HL-60 (cell line): ENCODE results near the gene SH3TC2.

Experiments used
- CTCF ChIP-seq: IDR thresholded peaks from one replicate; pipeline ENCODE4 v1.5.1; 2011; ENCODE audit warnings: low read length, control low read depth, inconsistent platforms; ENCODE audit not compliant: insufficient read depth
- POLR2AphosphoS5 ChIP-seq: IDR thresholded peaks from 2 replicates; pipeline ENCODE4 v1.6.1; 2012; ENCODE audit warnings: low read depth

- TF ChIP-seq CTCF (no peak), POLR2AphosphoS5 (no peak)
These were observed 88.1 kb downstream of the SH3TC2 start for GRCh38 chr5:148974642-148975327.
